GM19035 (cell line): ENCODE data around the gene SDHB.

Experiments
- ATAC-seq: cut with Tn5 transposase; IDR thresholded peaks from one replicate; pipeline ENCODE4 v1.9.1; 2021; ENCODE audit not compliant: unreplicated experiment

The SDHB gene

GRCh38 chr1:16989676-16990391 is 64.0 kb downstream of the SDHB start:
- no peak for ATAC-seq

- ATAC-seq = no peak
Measured at GRCh38 chr1:16988210-16988609, 65.6 kb downstream of the SDHB start.

- ATAC-seq = no peak
Measured at GRCh38 chr1:16986962-16987361, 66.9 kb downstream of the SDHB start.

- no peak for ATAC-seq
Measured at GRCh38 chr1:16986560-16986959, 67.3 kb downstream of the SDHB start.

GRCh38 chr1:16986113-16986512 is 67.7 kb downstream of the SDHB start:
- ATAC-seq = no peak

GRCh38 chr1:16984717-16985116 is 69.1 kb downstream of the SDHB start:
- no peak for ATAC-seq

- no peak for ATAC-seq
Measured at GRCh38 chr1:16983649-16984048, 70.2 kb downstream of the SDHB start.

- no peak for ATAC-seq
Measured at GRCh38 chr1:16982902-16983301, 70.9 kb downstream of the SDHB start.

GRCh38 chr1:16981269-16981849 is 72.5 kb downstream of the SDHB start:
- ATAC-seq = no peak

GRCh38 chr1:16980473-16981268 is 73.2 kb downstream of the SDHB start, which contains the start of gene MFAP2:
Gene MFAP2, minus strand, starts transcription at chr1:16980620. Its CDS starts 2,347 bp downstream, at chr1:16978273.
- ATAC-seq = no peak

- ATAC-seq = no peak
Measured at GRCh38 chr1:16979475-16980327, 74.1 kb downstream of the SDHB start.

GRCh38 chr1:16978567-16979474 is 75.0 kb downstream of the SDHB start:
- ATAC-seq = no peak

- no peak for ATAC-seq
Measured at GRCh38 chr1:16978139-16978538, 75.7 kb downstream of the SDHB start.

- ATAC-seq = no peak
Measured at GRCh38 chr1:16977377-16977776, 76.5 kb downstream of the SDHB start.

- ATAC-seq = no peak
Measured at GRCh38 chr1:16976966-16977365, 76.9 kb downstream of the SDHB start.

GRCh38 chr1:16975838-16976237 is 78.0 kb downstream of the SDHB start:
- ATAC-seq = no peak

GRCh38 chr1:16975211-16975610 is 78.6 kb downstream of the SDHB start:
- no peak for ATAC-seq

GRCh38 chr1:16973215-16973614 is 80.6 kb downstream of the SDHB start:
- ATAC-seq = no peak

- ATAC-seq = no peak
Measured at GRCh38 chr1:16972189-16972895, 81.5 kb downstream of the SDHB start.
